PC-9 (cell line): Measurements from ENCODE around the gene ENTR1.

ENCODE experiments used
- EZH2 ChIP-seq: fragments of 200-600 bp; sonication (generic); IDR thresholded peaks from 2 replicates; pipeline ENCODE4 v1.8.0; 2017; ENCODE audit warnings: antibody characterized with exemption, low read depth
- TF ChIP-seq, protein P1 (sequence below): fragments of 200-600 bp; sonication (generic); conservative IDR thresholded peaks from 2 replicates; pipeline ENCODE4 v1.6.1; 2017; ENCODE audit warnings: mixed run types, antibody characterized with exemption, mild to moderate bottlenecking, moderate library complexity

DNA sequence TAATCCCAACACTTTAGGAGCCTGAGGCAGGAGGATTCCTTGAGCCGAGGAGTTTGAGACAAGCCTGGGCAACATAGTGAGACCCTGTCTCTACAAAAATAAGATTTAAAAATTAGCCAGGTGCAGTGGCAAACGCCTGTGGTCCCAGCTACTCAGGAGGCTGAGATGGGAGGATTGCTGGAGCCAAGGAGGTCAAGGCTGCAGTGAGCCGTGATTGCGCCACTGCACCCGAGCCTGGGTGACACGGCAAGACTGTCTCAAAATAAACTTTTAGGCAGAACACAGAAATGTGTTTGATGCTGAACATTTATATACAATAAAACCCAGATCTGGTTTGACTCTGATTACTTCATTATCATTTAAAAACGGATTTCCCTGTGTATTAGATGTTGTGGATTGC is 4.9 kb downstream of the ENTR1 start:
- TF ChIP-seq EZH2 = no peak
- TF ChIP-seq, protein P1, sequence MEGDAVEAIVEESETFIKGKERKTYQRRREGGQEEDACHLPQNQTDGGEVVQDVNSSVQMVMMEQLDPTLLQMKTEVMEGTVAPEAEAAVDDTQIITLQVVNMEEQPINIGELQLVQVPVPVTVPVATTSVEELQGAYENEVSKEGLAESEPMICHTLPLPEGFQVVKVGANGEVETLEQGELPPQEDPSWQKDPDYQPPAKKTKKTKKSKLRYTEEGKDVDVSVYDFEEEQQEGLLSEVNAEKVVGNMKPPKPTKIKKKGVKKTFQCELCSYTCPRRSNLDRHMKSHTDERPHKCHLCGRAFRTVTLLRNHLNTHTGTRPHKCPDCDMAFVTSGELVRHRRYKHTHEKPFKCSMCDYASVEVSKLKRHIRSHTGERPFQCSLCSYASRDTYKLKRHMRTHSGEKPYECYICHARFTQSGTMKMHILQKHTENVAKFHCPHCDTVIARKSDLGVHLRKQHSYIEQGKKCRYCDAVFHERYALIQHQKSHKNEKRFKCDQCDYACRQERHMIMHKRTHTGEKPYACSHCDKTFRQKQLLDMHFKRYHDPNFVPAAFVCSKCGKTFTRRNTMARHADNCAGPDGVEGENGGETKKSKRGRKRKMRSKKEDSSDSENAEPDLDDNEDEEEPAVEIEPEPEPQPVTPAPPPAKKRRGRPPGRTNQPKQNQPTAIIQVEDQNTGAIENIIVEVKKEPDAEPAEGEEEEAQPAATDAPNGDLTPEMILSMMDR = no peak
